Measurements from ENCODE around the gene ZMYND19.
"Not testable (repeated sequence)": the region's sequence is repeated elsewhere in the genome, so short reads cannot be mapped to it uniquely, and the experiment has no call there.

ZMYND19 gene

DNA sequence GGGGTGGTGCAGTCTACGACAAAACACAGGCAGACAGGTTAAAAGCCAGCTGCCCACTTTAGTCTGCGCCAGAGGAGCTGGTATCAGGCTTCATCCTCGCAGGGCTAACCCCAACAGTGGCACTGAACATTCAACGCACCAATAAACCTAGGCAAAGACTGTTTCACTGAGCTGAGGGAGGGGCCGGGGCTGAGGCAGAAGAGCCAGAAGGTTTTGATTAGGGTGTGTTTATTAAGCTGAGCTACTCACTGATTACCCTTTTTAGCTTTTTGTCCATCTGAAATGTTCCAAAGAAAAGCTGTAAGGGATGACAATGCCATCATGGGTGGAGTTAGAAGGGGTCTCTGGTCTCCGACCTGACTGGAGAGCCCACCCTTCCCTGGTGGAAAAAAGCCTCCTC, 1.4 kb downstream of the ZMYND19 start:
- DNase-seq (ENCODE audit: low read depth), result peak; percentile 46

DNA sequence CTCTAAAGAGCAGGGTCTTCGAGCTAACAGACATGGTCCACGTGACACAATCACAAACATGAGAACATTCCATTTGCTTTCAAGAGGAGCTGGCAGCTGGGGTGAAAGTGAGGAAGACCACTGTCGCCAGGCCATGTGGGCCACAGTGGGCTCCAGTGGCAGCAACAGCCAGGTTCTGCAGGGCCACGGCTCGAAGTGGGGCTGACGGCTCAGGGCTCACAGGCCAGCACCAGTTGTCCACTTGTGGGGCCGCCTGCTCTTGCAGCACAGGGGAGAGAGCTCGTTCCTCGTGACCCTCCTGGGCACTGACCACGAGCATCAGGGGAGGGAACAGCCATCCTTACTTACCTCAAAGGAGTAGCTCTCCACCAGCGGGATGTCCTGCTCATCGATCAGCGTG, 2.0 kb downstream of the ZMYND19 start:
- no peak for DNase-seq (ENCODE audit: low read depth)

DNA sequence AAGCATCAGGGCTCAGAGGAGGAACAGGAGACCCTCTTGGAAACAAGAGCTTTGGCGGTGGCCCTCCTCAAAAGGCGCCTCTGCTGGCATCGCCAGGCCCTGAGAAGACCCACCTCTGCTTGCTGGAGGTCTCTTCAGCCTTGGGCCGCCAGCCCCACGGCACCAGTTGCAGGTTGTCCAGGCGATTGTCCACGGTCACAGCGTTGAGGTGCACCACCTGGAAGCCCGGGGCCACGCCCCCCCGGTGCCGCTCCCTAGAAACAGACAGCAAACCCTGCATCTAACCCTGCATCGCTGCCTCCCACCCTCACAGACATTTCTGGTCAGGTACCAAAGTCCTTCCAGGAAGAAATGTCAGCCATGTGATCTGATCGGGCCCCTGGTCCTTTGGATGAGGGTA, 3.5 kb downstream of the ZMYND19 start:
- no peak for DNase-seq (ENCODE audit: low read depth)

DNA sequence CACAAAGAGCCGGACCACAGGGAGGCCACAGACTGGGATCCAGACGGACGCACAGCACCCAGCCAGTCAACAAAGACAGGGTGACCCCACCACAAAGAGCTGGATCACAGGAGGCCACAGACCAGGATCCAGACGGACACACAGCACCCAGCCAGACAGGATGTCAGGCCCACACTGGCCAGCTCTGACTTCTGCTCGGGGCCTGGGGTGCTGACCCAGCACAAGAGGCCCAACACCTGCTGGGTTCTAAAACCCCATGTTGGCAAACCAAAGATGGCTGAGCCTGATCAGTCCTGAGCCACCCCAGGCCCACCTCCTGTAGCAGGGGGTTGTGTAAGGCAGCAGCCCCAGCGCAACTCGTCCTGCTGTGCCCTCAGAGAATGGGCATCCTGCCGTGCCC, 6.4 kb downstream of the ZMYND19 start:
- no peak for DNase-seq (ENCODE audit: low read depth)

DNA sequence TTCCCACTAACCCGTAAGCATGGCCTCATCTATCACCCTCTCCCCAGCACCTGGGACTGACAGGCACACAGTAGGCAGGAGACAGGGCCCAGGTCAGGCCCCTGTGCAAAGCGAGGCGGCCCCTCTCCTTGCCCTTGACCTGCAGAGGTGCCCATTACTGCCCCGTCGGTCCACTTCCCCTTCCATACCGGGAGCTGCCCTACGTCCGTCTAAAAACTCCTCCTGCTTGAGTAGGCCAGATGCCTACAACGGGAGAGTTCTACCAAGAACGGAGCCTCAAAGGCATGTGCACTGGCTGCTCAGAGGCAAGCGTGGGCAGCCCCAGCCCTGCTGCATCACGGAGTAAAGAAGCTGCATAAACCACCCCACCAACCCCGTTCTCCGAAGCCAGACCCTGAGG, 7.0 kb downstream of the ZMYND19 start:
- DNase-seq (ENCODE audit: low read depth), result no peak

DNA sequence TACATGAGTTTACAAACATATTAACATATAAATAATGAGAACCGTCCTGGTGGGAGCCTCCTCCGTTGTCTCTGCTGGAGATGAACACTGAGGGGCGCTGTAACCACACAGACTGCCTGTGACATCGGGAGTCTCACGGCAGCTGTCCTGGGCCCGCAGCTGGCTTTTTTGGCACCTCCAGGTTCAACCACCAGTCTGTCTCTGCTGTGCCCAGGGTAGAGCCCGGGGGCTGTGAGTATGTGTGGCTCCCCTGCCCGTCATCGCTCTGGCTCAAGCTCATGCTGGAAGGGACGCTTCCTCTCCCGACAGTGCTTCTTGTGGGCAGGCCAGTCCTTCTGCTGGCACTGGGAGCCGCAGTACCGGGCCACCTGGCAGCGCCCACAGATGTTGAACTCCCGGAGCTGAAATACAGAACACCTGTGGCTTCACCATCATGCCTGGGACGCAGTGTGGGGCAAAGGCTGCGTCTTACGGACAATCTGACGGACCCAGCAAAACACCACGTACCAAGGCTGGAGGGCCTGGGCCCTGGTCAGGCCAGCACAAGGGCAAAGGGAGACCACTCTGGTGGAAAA, 7.9 kb downstream of the ZMYND19 start:
- DNase-seq (ENCODE audit: low read depth), result no peak

DNA sequence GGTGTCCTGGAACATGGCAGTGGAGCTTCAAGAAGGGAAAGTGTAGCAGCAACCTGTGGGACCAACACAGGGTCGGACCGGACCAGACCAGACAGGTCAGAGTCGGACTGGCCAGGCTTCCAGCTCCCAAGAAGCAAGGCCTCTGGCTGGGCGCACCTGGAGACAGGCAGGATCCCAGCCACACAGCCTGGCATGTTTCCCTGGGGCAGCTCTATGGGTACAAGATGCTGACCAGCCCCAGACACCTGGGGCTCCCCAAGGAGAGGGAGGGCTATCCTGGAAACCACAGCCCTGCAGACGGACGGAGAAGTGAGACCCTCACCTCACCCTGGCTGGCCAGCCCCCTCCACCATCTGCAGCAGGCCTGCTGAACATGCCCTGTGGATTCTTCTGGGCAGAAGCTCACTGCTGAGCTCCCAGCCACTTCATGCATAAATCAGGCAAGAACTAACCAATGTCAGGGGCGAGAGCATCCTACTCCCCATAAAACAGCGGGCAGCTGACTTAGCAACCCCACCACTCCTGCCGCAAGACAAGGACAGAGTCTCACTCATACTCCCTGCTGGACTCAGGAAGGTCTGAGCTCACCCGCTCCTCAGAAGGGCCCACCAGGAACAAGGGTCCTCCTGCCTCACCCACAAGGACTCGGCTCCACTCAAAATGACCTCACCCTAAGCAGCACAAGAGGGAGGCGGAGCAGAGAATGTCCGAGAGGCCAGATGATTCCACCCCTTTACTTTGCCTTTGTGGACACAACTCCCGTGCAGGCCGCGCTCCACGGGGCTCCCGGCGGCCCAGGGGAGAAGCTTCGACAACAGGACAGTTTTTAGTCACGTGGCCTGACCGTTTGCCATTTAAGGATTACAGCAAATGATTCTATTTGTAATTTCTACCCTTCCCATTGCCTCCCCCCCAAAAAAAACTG, 8.7 kb downstream of the ZMYND19 start:
- no peak for DNase-seq (ENCODE audit: low read depth)

DNA sequence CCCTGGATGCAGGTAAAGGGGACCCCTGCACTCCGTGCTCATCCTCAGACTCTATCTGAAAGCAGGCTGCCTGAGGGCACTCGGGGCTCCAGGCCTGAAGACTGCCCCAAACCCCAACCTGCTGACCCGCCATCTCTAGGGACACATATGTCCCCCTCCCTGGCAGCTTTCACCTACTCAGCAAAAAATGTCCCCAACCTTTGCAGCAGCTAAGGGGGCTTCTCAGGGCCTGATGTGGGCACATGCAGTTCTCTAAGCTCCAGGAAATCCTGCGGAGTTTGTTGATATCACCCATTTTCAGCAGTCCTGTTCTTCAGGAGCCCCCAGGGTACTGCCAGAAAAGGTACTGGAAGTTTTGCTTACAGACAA, 9.4 kb downstream of the ZMYND19 start:
- DNase-seq (ENCODE audit: low read depth), result no peak

DNA sequence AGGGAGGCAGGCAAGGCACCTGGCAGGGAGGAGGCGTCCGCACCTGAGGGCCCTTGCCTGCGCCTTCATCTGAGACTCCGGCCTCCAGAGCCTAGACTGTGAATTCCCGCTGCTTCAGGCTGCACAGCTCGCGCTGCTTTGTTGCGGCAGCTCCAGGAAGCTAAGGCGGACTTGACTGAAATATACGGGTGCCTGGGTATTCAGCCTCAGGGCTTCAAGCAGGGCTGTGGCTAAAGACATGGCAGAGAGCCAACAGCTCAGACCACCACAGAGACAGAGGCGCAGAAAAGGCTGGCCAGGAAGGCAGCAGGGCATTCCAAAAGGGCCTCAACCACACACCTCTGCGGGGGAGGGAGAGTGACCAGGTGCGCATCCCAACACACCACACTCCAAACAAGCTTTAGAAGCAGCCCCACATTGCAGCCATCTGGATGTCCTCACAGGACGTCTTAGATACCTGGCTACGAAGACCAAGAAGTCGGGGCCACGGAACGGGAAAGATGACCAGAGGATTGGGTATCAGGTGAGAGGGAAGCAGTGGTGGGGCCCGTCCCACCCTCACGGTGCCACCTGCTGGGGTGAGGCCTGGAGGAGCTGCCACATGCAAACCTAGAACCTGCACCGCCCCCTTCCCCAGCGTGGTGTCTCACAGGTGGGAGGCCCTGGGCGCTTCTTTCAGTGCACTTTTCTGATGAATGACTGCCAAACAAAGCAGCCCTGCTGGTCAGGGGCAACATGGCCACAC, 9.9 kb downstream of the ZMYND19 start:
- DNase-seq (ENCODE audit: low read depth), result no peak

DNA sequence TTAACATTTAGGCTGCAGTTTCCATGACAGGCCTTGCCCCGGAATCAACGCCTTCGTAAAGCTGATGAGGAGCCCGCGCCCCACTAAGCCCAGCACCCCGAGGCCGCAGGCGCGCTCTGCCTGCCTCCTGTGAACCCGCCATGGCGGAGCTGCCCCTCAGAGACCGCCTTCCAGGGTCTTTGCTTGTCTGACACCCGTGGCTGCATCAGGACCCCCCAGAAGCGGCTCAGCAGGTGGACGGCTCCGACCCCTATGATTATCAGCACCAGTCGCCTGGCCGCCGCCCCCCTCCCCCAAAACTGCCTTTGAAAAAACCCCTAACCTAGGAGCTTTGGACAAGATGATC, 11.1 kb downstream of the ZMYND19 start:
- no peak for DNase-seq (ENCODE audit: low read depth)

DNA sequence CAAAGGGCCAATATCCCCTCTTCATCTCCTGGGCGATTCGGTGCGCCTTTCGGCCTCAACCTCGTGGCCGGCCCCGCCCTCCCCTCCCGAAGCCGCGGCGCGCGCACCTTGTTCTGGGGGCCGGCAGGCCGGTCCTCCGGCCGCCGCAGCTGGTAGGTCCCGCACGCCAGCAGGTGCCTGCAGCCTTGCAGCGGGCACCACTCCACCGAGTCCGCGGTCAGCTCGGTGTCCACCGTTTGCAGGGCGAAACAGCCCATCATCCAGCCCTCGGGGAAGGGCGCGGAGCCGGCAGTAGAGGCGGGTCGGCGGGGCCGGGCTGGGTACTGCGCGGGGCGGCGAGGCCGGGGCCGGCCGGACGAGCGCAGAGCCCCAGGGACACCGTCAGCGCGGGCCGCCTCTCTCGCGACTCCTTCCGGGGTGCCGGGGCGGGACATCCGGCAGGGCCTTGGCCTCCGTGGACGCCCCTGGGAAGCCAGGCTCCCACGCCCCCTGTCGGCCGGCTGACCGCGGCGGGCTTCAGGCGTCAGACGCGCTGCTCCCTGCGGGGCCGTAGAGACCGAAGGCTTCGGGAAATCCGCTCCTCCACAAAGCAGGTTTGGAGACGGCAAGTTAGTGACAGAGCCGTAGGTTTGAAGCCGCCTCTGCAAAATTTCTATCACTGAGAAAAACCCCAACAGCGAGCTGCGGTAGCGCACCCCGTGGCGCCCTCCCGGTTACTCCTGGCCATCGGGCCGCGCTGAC, 11.6 kb downstream of the ZMYND19 start, which contains the start of gene DPH7:
Gene DPH7, minus strand, starts transcription at position 408 of the 741 bp plus-strand sequence. Its CDS starts 148 bp downstream, at position 260.
- DNase-seq (ENCODE audit: low read depth), result peak; percentile 87

DNA sequence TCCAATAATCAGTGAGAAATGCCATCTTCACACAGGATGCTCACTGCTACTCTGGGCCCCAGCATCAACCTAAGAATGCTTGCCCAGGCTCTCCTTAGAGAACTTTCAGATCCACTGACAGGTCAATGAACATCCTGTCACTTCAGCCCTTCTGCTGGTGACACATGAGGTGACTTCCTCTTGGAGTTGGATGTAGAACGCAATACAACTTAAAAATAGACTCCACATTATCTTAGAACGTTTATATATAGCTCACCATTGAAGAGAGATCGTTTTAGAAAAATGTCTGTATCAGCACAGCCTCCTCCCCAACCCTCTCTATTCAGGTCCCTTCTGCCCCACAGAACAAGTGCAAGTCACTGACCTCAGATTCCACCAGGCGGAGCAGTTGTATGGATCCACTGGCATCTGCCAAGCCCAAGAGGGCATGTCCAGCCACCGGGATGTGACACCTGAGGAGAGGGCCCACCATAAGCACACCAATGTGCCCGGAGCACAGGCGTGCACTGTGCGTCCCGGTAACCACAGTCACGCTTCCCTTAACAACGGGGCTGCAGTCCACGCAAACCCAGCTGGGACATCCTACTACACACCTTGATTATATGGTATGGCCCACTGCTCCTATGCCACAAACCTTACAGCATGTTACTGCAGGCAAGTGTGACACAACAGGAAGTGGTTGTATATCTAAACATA, 14.4 kb downstream of the ZMYND19 start:
- no peak for DNase-seq (ENCODE audit: low read depth)

DNA sequence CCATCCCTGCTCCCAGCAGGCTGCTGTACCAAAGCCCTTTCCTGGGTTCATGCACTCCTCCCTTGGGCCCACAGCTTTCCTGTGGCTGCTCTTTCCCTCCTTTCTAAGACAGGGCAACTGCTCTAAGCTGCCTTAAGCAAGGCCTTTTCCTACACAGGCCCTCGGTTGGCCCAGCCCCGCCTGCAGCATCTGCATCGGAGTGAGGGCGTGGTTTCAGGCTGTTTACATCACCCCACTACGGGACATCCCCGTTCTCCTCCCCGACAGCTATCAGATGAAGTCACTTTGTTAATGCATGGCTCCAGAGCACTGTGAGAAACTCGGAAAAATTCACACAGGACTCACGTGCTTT, 15.0 kb downstream of the ZMYND19 start:
- DNase-seq (ENCODE audit: low read depth), result no peak

DNA sequence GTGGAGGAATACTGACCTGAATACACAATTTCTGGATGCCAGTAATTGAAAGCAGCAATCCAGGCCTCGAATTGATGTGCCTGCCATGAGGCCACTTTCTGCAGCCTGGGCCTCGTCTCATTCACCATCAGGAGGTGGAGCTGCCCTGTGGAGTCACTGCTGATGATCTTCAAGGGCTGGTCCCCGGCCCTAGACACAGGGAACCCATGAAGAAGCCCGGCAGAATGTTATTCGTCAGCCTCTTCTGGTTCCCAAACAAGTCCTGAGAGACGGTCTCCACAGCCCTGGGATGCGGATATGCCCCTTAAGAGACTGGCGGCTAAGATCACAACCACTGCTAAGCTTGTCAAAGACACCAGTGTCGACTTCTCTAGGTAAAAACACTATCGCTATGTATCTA, 16.1 kb downstream of the ZMYND19 start:
- no peak for DNase-seq (ENCODE audit: low read depth)

DNA sequence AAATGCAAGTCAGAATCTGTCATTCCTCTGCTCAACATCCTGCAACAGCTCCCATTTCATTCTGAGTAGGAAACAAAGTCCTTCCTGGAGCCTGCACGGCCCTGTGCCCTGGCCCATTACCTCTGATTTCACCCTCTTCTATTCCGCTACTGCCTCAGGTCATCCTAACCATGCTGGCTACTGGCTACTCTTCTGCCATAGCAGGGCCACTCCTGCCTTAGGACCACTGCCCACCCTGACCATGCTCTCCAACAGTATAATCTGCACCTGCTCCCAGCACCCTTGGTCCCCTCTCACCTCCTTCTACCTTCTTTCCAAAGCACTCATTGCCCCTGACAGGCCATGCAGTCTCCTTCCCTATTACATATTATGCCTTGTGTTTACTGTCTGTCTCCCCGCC, 19.7 kb downstream of the ZMYND19 start:
- no peak for DNase-seq (ENCODE audit: low read depth)

DNA sequence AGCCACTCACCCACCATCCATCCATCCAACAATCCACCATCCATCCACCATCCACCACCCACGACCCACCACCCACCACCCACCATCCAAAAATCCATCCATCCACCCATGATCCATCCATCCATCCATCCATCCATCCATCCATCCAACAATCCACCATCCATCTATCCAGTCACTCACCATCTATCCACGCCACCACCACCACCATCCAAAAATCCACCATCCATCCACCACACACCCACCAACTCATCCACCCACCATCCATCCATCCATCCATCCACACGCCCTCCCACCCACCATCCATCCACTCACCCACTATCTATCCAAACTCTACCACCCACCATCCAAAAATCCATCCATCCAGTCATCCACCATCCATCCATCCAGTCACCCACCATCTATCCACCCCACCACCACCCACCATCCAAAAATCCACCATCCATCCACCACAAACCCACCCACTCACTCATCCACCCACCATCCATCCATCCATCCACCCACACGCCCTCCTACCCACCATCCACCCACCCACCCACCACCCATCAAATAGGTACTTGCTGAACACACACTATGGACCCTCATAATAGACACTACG, 20.6 kb downstream of the ZMYND19 start:
- DNase-seq (ENCODE audit: low read depth), result no peak

DNA sequence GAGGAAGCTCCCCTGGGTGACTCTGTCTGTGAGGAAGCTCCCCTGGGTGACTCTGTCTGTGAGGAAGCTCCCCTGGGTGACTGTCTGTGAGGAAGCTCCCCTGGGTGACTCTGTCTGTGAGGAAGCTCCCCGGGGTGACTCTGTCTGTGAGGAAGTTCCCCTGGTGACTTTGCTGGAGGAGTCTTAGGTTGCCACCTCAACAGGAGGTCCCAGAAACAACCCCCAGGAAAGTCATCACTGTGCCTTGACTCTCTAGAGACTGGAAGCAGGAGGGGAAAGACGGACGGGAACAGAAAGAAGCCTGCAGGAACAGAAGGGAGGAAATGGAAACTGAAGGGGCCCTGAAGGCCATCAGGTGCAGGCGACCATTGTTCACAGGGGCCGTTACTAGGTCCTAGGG, 21.9 kb downstream of the ZMYND19 start:
- not testable (repeated sequence) for DNase-seq (ENCODE audit: low read depth)

DNA sequence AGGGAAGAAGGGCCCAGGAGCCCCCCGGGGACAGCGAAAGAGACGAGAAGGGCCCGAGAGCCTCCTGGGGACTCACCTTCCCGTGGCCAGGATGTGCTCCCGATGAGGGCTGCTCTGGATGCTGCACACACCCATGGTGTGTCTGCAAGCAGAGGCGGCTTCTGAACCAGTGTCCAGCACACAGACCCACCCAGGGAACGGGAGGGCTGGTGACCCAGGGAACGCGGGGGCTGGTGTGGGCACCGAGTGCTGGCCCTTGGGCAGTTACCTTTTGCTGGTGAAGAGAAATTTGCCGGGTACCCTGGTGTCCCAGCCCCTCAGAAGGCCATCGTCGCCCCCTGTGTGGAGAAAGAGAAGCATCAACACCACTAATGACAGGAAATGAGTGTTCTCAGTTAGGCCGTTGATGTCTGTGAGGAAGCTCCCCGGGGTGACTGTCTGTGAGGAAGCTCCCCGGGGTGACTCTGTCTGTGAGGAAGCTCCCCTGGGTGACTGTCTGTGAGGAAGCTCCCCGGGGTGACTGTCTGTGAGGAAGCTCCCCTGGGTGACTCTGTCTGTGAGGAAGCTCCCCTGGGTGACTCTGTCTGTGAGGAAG, 25.4 kb downstream of the ZMYND19 start:
- DNase-seq (ENCODE audit: low read depth), result no peak

DNA sequence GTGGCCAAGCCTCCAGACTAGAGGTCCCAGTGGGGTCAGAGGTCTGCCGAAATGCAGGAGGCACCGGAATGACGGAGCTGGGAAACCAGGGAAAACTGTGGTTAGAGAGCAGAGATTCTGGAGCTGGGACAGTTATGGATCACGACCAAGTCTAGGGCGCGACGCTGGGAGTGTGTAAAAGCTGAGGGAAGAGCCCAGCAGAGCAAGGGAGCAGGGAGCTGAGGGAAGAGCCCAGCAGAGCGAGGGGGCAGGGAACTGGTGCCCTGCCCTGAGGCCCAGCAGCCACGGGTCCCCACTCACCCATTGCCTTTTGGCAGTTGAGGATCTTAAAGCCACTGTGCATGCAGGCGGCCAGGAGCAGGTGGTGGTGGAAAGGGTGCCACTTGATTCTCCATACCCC, 26.2 kb downstream of the ZMYND19 start:
- DNase-seq (ENCODE audit: low read depth), result no peak

DNA sequence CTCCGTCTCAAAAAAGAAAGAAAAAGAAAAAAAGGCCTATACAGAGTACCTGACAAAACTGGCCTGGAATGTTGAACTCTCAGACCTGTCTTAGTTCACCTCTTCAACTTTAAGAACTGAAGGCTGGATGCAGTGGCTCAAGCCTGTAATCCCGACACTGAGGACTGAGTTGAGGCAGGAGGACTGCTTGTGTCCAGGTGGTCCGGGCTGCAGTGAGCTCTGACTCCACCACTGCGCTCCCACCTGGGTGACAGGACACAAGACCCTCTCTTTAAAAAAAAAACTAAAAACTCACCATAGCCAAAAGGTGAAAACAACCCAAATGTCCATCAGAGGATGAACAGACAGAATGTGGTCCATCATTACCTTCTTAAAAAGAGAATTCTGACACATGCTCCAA, 32.2 kb downstream of the ZMYND19 start:
- DNase-seq (ENCODE audit: low read depth), result no peak

All from fibroblast of gingiva (primary cell).